Mesendoderm (in vitro differentiated cells): ENCODE data around the gene BNIPL. TPM values are rescaled to one million over a fixed set of nuclear protein-coding genes. Genes with fewer than 3 reads are reported as not detected.

Experiments used
- small RNA-seq: library from polyadenylated mRNA; stranded (forward); fragments of <200 nt; extraction: miRNeasy Mini kit (QIAGEN cat#:217004); gene quantifications from one replicate; pipeline ENCODE3, GENCODE V24; 2013; ENCODE audit not compliant: insufficient read depth

The BNIPL gene

Small RNAs within 50 kb of the gene (small RNA-seq; reads per million reads assigned to genes)
- not detected for gene RNU6-884P
